ENCODE data around the gene PLEKHA1. TPM values are rescaled to one million over a fixed set of nuclear protein-coding genes. Genes with fewer than 3 reads are reported as not detected.
A peak's percentile ranks its signal among the peaks of the same experiment; 100 is the strongest.

The PLEKHA1 gene
- total RNA-seq, 5 donors from 2014 or later (not counting 1 experiment from before 2014, with no cell fraction given): 36.8 to 58.6 (median 40.5) TPM

DNA sequence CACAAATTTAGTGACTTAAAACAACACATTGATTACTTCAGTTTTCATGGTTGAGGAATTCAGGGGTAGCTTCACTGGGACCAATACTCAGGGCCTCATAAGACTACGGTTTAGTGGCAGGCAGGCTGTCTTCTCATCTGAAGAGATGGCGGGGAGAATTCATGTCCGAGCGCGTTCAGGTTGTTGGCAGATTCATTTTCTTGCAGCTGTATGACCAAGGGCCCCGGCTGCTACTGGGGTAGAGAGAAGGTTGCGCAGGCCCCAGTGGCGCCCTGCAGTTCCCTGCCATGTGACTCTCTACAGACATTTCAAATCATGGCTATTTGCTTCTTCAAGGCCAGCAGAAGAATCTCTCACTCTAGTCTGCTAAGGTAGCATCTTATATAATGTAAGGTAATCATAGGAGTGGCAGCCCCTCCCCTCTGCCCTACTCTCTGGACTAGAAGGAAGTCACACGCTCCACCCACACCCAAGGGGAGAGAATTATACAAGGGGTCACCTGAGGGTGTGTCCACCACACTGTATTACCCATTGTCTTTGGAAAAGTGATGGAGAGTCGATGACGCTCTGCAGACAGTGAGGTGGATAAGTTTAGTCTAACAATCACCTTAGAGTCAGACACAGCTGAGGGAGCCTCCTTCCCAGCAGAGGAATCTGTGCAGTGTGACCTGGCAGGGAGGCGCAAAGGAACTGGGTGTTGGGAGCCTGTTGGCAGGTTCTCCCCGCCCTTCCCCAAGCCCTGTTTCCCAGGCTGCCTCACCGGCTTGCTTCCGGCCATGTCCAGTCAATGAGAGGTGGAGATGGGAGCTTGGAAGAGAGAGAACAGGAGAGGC lies 35.7 kb upstream of the PLEKHA1 start:
- Histone ChIP-seq H3K9me3 (no peaks in the 10 kb centered on the region), H3K27me3 (replicated peaks in 1 of 2; ENCODE audit: control insufficient read depth in 2 of 2, extremely low read depth in 1 of 2, insufficient read depth in 2 of 2, low read length in 1 of 2) (peaks cover 0 to 4% of the 10 kb centered on the region in 2 experiments), H3K27ac (ENCODE audit: low read length) (no peak overlapping the region), H3K4me3 (ENCODE audit: control insufficient read depth in 1 of 2, extremely low read depth in 1 of 2, low read length in 1 of 2) (no peak overlapping the region), H3K4me1 (ENCODE audit: control insufficient read depth in 1 of 2, extremely low read depth in 1 of 2, insufficient read depth in 2 of 2, low read length in 2 of 2) (peaks cover 0 to 2% of the 10 kb centered on the region in 2 experiments), H3K36me3 (ENCODE audit: control insufficient read depth in 2 of 2, extremely low read depth in 1 of 2, insufficient read depth in 1 of 2, low read length in 1 of 2) (no peaks in the 10 kb centered on the region)
- POLR2A ChIA-PET: no interaction called here
- Mint-ChIP-seq H3K36me3 (no peaks in the 10 kb centered on the region), H3K4me3 (no peak overlapping the region), H3K27me3 (peaks cover 2 to 9% of the 10 kb centered on the region in 2 donors), H3K27ac (no peak overlapping the region), H3K4me1 (peaks cover 6 to 9% (median 8%) of the 10 kb centered on the region in 3 donors), H3K9me3 (no peaks in the 10 kb centered on the region)
- CTCF ChIA-PET: interaction anchor here (0.9 to 2.1 kb wide), 2 partner anchors 48 to 97 kb away, joined by 3 to 6 read pairs; no protein-coding TSS in a partner anchor
- no peak for ATAC-seq (replicated peaks in 1 of 4)
- 100% methylated on average over 1 of the region's 15 CpGs for WGBS (ENCODE audit: insufficient coverage)
- no peak for DNase-seq

GRCh38 chr10:122341141-122341810 lies 33.2 kb upstream of the PLEKHA1 start:
- Mint-ChIP-seq H3K9me3 (no peaks in the 10 kb centered on the region), H3K4me3 (no peak overlapping the region), H3K4me1 (peaks cover 6 to 9% (median 8%) of the 10 kb centered on the region in 3 donors), H3K36me3 (no peaks in the 10 kb centered on the region), H3K27ac (no peak overlapping the region), H3K27me3 (peaks cover 2 to 5% of the 10 kb centered on the region in 2 donors)
- 91% methylated on average over 10 of the region's 11 CpGs for WGBS (ENCODE audit: insufficient coverage)
- H3K4me3 ChIP-seq (ENCODE audit: control insufficient read depth in 1 of 2, extremely low read depth in 1 of 2, low read length in 1 of 2): no peak overlapping the region
- ChIA-PET CTCF (interaction anchor here (0.5 to 2.1 kb wide), 5 partner anchors 94 to 707 kb away, joined by 3 to 13 read pairs (median 4); no protein-coding TSS in a partner anchor), POLR2A (no interaction called here)
- DNase-seq (no peak), ATAC-seq (replicated peaks in 1 of 4) (no peak)
- H3K27me3 ChIP-seq (replicated peaks in 1 of 2; ENCODE audit: control insufficient read depth in 2 of 2, extremely low read depth in 1 of 2, insufficient read depth in 2 of 2, low read length in 1 of 2): peaks cover 0 to 4% of the 10 kb centered on the region in 2 experiments
- peaks cover 0 to 2% of the 10 kb centered on the region in 2 experiments for H3K4me1 ChIP-seq (ENCODE audit: control insufficient read depth in 1 of 2, extremely low read depth in 1 of 2, insufficient read depth in 2 of 2, low read length in 2 of 2)
- H3K27ac ChIP-seq (ENCODE audit: low read length): no peak overlapping the region
- no peaks in the 10 kb centered on the region for H3K9me3 ChIP-seq
- no peaks in the 10 kb centered on the region for H3K36me3 ChIP-seq (ENCODE audit: control insufficient read depth in 2 of 2, extremely low read depth in 1 of 2, insufficient read depth in 1 of 2, low read length in 1 of 2)

GRCh38 chr10:122342293-122343134 lies 32.0 kb upstream of the PLEKHA1 start:
- Mint-ChIP-seq H3K36me3 (no peaks in the 10 kb centered on the region), H3K4me3 (no peak overlapping the region), H3K27ac (peak overlapping the region in 1 of 2 donors; percentile 57), H3K9me3 (no peaks in the 10 kb centered on the region), H3K27me3 (no peaks in the 10 kb centered on the region), H3K4me1 (peaks cover 6 to 9% (median 8%) of the 10 kb centered on the region in 3 donors)
- no peaks in the 10 kb centered on the region for H3K36me3 ChIP-seq (ENCODE audit: control insufficient read depth in 2 of 2, extremely low read depth in 1 of 2, insufficient read depth in 1 of 2, low read length in 1 of 2)
- no peak overlapping the region for H3K27ac ChIP-seq (ENCODE audit: low read length)
- DNase-seq (peak; percentile 19 to 79 (median 54)), ATAC-seq (replicated peaks in 1 of 4) (peak; percentile 66 to 84 (median 72))
- no peak overlapping the region for H3K4me3 ChIP-seq (ENCODE audit: control insufficient read depth in 1 of 2, extremely low read depth in 1 of 2, low read length in 1 of 2)
- 95% methylated on average over 5 of the region's 8 CpGs for WGBS (ENCODE audit: insufficient coverage)
- peaks cover 0 to 4% of the 10 kb centered on the region in 2 experiments for H3K27me3 ChIP-seq (replicated peaks in 1 of 2; ENCODE audit: control insufficient read depth in 2 of 2, extremely low read depth in 1 of 2, insufficient read depth in 2 of 2, low read length in 1 of 2)
- H3K9me3 ChIP-seq: no peaks in the 10 kb centered on the region
- POLR2A ChIA-PET: interaction anchor here in 1 of 2 donors (0.5 kb wide), 1 partner anchor 66 kb away, joined by 3 read pairs; no protein-coding TSS in a partner anchor
- CTCF ChIA-PET: interaction anchor here (0.5 to 3.4 kb wide), 15 partner anchors 10 to 800 kb away, joined by 3 to 41 read pairs (median 4); no protein-coding TSS in a partner anchor
- H3K4me1 ChIP-seq (ENCODE audit: control insufficient read depth in 1 of 2, extremely low read depth in 1 of 2, insufficient read depth in 2 of 2, low read length in 2 of 2): peaks cover 0 to 2% of the 10 kb centered on the region in 2 experiments

DNA sequence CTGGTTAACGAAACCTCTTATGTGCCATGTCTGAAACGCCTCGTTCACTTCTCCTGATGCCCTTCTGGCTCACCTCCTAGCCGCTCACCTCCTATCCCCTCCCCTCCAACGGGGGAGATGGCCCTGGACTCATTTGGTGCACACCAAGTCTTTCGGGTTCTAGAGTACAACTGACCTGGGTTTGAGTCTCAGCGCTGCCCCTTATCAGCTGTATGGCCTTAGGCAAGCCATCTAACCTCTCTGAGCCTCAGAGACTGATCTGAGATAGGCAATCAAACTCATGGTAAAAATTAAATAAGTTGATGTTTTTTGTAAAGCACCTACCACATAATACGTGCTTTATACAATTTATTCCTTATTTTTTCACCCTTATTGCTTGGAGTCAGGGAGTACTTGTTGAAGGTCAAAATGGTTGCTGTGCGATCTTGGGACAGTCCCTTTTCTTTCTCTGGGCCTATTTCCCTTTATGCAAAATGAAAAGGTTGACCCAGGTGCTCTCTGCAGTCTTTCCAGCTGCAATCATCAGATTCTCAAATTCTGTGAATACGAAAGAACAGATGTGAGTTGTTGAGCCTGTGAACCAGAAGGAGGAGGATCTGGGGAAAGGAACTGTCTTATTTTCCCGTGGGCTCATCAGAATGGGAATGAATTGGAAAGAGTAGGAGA lies 31.2 kb upstream of the PLEKHA1 start:
- Mint-ChIP-seq H3K36me3 (no peaks in the 10 kb centered on the region), H3K27me3 (no peaks in the 10 kb centered on the region), H3K4me3 (no peak overlapping the region), H3K4me1 (peaks cover 6 to 9% (median 8%) of the 10 kb centered on the region in 3 donors), H3K27ac (no peak overlapping the region), H3K9me3 (no peaks in the 10 kb centered on the region)
- no peaks in the 10 kb centered on the region for H3K9me3 ChIP-seq
- H3K27me3 ChIP-seq (replicated peaks in 1 of 2; ENCODE audit: control insufficient read depth in 2 of 2, extremely low read depth in 1 of 2, insufficient read depth in 2 of 2, low read length in 1 of 2): peaks cover 0 to 4% of the 10 kb centered on the region in 2 experiments
- ChIA-PET CTCF (interaction anchor here (0.6 to 3.4 kb wide), 16 partner anchors 9 to 223 kb away, joined by 3 to 41 read pairs (median 4); no protein-coding TSS in a partner anchor), POLR2A (no interaction called here)
- no peak overlapping the region for H3K4me3 ChIP-seq (ENCODE audit: control insufficient read depth in 1 of 2, extremely low read depth in 1 of 2, low read length in 1 of 2)
- ATAC-seq (replicated peaks in 1 of 4) (no peak), DNase-seq (no peak)
- H3K36me3 ChIP-seq (ENCODE audit: control insufficient read depth in 2 of 2, extremely low read depth in 1 of 2, insufficient read depth in 1 of 2, low read length in 1 of 2): no peaks in the 10 kb centered on the region
- 88% methylated on average over 10 of the region's 11 CpGs for WGBS (ENCODE audit: insufficient coverage)
- no peak overlapping the region for H3K27ac ChIP-seq (ENCODE audit: low read length)
- H3K4me1 ChIP-seq (ENCODE audit: control insufficient read depth in 1 of 2, extremely low read depth in 1 of 2, insufficient read depth in 2 of 2, low read length in 2 of 2): peaks cover 0 to 2% of the 10 kb centered on the region in 2 experiments

- no peaks in the 10 kb centered on the region for H3K27me3 Mint-ChIP-seq
- no peaks in the 10 kb centered on the region for H3K36me3 Mint-ChIP-seq
- DNase-seq (no peak), ATAC-seq (replicated peaks in 1 of 4) (no peak)
- ChIA-PET POLR2A (interaction anchor here in 1 of 2 donors (0.6 kb wide), 1 partner anchor 12 kb away, joined by 3 read pairs; no protein-coding TSS in a partner anchor), CTCF (interaction anchor here (0.6 to 3.4 kb wide), 8 partner anchors 36 to 1304 kb away, joined by 3 to 41 read pairs (median 4); no protein-coding TSS in a partner anchor)
- H3K4me1 ChIP-seq (ENCODE audit: control insufficient read depth in 1 of 2, extremely low read depth in 1 of 2, insufficient read depth in 2 of 2, low read length in 2 of 2): peaks cover 0 to 2% of the 10 kb centered on the region in 2 experiments
- H3K27me3 ChIP-seq (replicated peaks in 1 of 2; ENCODE audit: control insufficient read depth in 2 of 2, extremely low read depth in 1 of 2, insufficient read depth in 2 of 2, low read length in 1 of 2): peaks cover 0 to 4% of the 10 kb centered on the region in 2 experiments
- no peak overlapping the region for H3K27ac Mint-ChIP-seq
- no peaks in the 10 kb centered on the region for H3K9me3 Mint-ChIP-seq
- no peaks in the 10 kb centered on the region for H3K9me3 ChIP-seq
- peaks cover 6 to 9% (median 8%) of the 10 kb centered on the region in 3 donors for H3K4me1 Mint-ChIP-seq
- H3K4me3 ChIP-seq (ENCODE audit: control insufficient read depth in 1 of 2, extremely low read depth in 1 of 2, low read length in 1 of 2): no peak overlapping the region
- H3K36me3 ChIP-seq (ENCODE audit: control insufficient read depth in 2 of 2, extremely low read depth in 1 of 2, insufficient read depth in 1 of 2, low read length in 1 of 2): no peaks in the 10 kb centered on the region
- H3K27ac ChIP-seq (ENCODE audit: low read length): no peak overlapping the region
- WGBS (ENCODE audit: insufficient coverage): 51% methylated on average over 3 of the region's 8 CpGs
- no peak overlapping the region for H3K4me3 Mint-ChIP-seq
Measured at GRCh38 chr10:122343936-122344335, 30.6 kb upstream of the PLEKHA1 start.

Data from T-cell (primary cell).